DOHH2 (cell line): ENCODE results near the gene COL18A1.

ENCODE experiments used
- H3F3A ChIP-seq: fragments of 200-600 bp; sonication (generic), shearing (Covaris generic); 2 replicates; pipeline ENCODE4 v1.6.0; 2016; ENCODE audit warnings: antibody characterized with exemption, mild to moderate bottlenecking; ENCODE audit not compliant: control insufficient read depth, insufficient read depth
- H3K27ac ChIP-seq: fragments of 200-600 bp; sonication (generic); 2 replicates; pipeline ENCODE4 v1.5.1; 2014; ENCODE audit warnings: low read depth, mild to moderate bottlenecking, low read length, moderate library complexity
- H3K27me3 ChIP-seq: fragments of 200-600 bp; sonication (generic); 2 replicates; pipeline ENCODE4 v1.6.1; 2014; ENCODE audit warnings: mild to moderate bottlenecking, low read length, mixed read lengths; ENCODE audit not compliant: control insufficient read depth
- H3K36me3 ChIP-seq: fragments of 200-600 bp; sonication (generic); 2 replicates; pipeline ENCODE4 v1.6.1; 2014; ENCODE audit warnings: mild to moderate bottlenecking, low read length, moderate library complexity, mixed read lengths; ENCODE audit not compliant: control insufficient read depth
- H3K4me1 ChIP-seq: fragments of 200-600 bp; sonication (generic); 2 replicates; pipeline ENCODE4 v1.6.1; 2014; ENCODE audit warnings: mild to moderate bottlenecking, low read length, mixed read lengths; ENCODE audit not compliant: control insufficient read depth
- H3K4me2 ChIP-seq: fragments of 200-600 bp; sonication (generic); 2 replicates; pipeline ENCODE4 v1.6.0; 2014; ENCODE audit warnings: mild to moderate bottlenecking, low read length, moderate library complexity
- H3K4me3 ChIP-seq: fragments of 200-600 bp; sonication (generic); 2 replicates; pipeline ENCODE4 v1.5.1; 2014; ENCODE audit warnings: mild to moderate bottlenecking, low read length, mixed read lengths
- H3K79me2 ChIP-seq: fragments of 200-600 bp; sonication (generic); 2 replicates; pipeline ENCODE4 v1.6.1; 2014; ENCODE audit warnings: mild to moderate bottlenecking, low read length, mixed read lengths; ENCODE audit not compliant: control insufficient read depth
- H3K9me2 ChIP-seq: fragments of 200-600 bp; sonication (generic); replicated peaks from 2 replicates; pipeline ENCODE4 v1.6.1; 2014; ENCODE audit warnings: mild to moderate bottlenecking, low read length, mixed read lengths; ENCODE audit not compliant: control insufficient read depth
- H3K9me3 ChIP-seq: fragments of 200-600 bp; sonication (generic); 2 replicates; pipeline ENCODE4 v1.6.1; 2014; ENCODE audit warnings: antibody characterized with exemption, low read length, mixed read lengths; ENCODE audit not compliant: control insufficient read depth, insufficient read depth
- H4K20me1 ChIP-seq: fragments of 200-600 bp; sonication (generic); 2 replicates; pipeline ENCODE4 v1.6.0; 2014; ENCODE audit warnings: low read depth, mild to moderate bottlenecking, antibody characterized with exemption, low read length, moderate library complexity; ENCODE audit not compliant: control insufficient read depth, insufficient read depth
- EZH2phosphoT487 ChIP-seq: fragments of 200-600 bp; sonication (generic); IDR thresholded peaks from 2 replicates; pipeline ENCODE4 v1.6.1; 2017; ENCODE audit warnings: borderline replicate concordance, mild to moderate bottlenecking, antibody characterized with exemption, low read length, moderate library complexity, mixed read lengths
- TF ChIP-seq, protein P1 (sequence below): fragments of 200-600 bp; sonication (generic); IDR thresholded peaks from one replicate; pipeline ENCODE4 v1.5.1; 2014; ENCODE audit warnings: antibody characterized with exemption, mild to moderate bottlenecking, low read depth, low read length; ENCODE audit not compliant: poor library complexity, severe bottlenecking

The COL18A1 gene

DNA sequence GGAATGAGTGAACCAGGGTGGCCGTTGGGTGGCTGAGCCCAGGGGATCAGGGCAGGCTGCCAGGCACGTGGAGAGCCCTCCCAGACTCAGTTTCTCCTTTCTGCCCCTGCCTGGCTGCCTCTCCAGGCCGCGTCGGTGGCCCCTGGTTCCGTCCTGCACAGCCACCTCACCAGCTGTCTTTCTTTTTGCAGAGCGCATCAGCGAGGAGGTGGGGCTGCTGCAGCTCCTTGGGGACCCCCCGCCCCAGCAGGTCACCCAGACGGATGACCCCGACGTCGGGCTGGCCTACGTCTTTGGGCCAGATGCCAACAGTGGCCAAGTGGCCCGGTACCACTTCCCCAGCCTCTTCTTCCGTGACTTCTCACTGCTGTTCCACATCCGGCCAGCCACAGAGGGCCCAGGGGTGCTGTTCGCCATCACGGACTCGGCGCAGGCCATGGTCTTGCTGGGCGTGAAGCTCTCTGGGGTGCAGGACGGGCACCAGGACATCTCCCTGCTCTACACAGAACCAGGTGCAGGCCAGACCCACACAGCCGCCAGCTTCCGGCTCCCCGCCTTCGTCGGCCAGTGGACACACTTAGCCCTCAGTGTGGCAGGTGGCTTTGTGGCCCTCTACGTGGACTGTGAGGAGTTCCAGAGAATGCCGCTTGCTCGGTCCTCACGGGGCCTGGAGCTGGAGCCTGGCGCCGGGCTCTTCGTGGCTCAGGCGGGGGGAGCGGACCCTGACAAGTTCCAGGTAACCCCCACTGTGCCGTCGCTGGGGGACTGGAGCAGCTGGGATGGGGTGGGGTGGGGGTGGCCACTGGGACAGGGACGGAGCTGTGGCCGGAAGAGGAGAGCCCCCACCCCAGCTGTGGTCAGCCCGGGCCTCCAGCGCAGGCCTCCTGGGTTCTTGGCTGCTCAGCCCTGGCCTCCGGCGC, 63.3 kb downstream of the COL18A1 start:
- Histone ChIP-seq H3K36me3 (no peaks in the 10 kb centered on the region), H4K20me1 (no peaks in the 10 kb centered on the region), H3K4me3 (no peak overlapping the region), H3K4me1 (no peaks in the 10 kb centered on the region), H3K27me3 (0 out of 2 replicates have a peak, but pooled peaks cover 2% of the 10 kb centered on the region), H3K9me2 (no peaks in the 10 kb centered on the region), H3F3A (no peaks in the 10 kb centered on the region), H3K9me3 (no peaks in the 10 kb centered on the region), H3K79me2 (no peaks in the 10 kb centered on the region), H3K27ac (no peak overlapping the region), H3K4me2 (no peak overlapping the region)
- TF ChIP-seq, protein P1, sequence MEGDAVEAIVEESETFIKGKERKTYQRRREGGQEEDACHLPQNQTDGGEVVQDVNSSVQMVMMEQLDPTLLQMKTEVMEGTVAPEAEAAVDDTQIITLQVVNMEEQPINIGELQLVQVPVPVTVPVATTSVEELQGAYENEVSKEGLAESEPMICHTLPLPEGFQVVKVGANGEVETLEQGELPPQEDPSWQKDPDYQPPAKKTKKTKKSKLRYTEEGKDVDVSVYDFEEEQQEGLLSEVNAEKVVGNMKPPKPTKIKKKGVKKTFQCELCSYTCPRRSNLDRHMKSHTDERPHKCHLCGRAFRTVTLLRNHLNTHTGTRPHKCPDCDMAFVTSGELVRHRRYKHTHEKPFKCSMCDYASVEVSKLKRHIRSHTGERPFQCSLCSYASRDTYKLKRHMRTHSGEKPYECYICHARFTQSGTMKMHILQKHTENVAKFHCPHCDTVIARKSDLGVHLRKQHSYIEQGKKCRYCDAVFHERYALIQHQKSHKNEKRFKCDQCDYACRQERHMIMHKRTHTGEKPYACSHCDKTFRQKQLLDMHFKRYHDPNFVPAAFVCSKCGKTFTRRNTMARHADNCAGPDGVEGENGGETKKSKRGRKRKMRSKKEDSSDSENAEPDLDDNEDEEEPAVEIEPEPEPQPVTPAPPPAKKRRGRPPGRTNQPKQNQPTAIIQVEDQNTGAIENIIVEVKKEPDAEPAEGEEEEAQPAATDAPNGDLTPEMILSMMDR, result no peak
- no peak for TF ChIP-seq EZH2phosphoT487

- H3F3A ChIP-seq, result no peaks in the 10 kb centered on the region
- no peaks in the 10 kb centered on the region for H3K9me2 ChIP-seq
- H3K4me1 ChIP-seq, result no peaks in the 10 kb centered on the region
- 0 out of 2 replicates have a peak, but pooled peaks cover 2% of the 10 kb centered on the region for H3K27me3 ChIP-seq
- no peaks in the 10 kb centered on the region for H3K79me2 ChIP-seq
- H3K9me3 ChIP-seq, result no peaks in the 10 kb centered on the region
- H3K36me3 ChIP-seq, result no peaks in the 10 kb centered on the region
- no peak overlapping the region for H3K27ac ChIP-seq
- TF ChIP-seq EZH2phosphoT487, result no peak
- TF ChIP-seq, protein P1, result no peak
- H3K4me3 ChIP-seq, result no peak overlapping the region
- no peak overlapping the region for H3K4me2 ChIP-seq
- no peaks in the 10 kb centered on the region for H4K20me1 ChIP-seq
These were observed 64.0 kb downstream of the COL18A1 start for GRCh38 chr21:45468971-45469272.

DNA sequence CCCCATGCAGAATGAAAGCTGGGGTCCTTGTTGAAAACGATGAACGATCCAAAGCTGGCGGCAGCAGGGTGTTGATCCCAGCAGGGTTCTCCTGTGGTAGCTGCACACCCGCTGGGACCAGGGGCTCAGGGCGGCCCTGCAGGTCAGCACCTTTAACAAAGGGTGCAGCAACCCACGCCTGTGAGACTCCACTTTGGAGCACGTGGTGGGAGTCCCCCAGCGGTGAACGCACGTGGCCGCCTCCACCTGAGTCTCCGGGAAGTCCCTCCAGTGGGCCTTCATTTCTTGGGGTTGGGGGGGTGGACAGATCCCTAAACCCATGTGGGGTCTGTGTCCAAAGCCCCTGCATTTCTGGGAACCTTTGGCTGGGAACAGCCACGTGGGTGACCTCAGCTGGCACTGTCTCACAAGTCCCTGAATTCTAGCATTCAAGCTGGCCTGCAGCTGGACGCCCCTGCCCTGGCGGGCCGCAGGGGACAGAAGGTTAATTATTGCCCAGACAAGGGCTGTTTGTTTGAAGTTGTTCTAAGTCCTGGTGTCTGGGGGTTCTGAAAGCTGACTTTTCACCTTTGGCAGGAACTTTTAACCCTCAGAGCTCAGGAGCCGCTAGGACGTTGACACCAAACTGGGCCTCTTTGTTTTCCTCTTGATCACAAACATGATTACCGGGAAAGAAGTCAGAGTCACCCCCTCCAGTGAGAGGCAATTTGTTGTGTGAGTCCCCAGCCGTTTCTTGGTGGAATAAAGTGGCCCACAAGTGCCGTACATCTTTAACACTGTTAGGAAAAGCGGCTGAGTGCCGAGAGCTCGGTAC, 64.5 kb downstream of the COL18A1 start:
- peaks cover 4% of the 10 kb centered on the region for H3K9me3 ChIP-seq
- no peaks in the 10 kb centered on the region for H3F3A ChIP-seq
- H3K4me1 ChIP-seq, result no peaks in the 10 kb centered on the region
- H3K4me2 ChIP-seq, result no peak overlapping the region
- H3K79me2 ChIP-seq, result no peaks in the 10 kb centered on the region
- 0 out of 2 replicates have a peak, but pooled peaks cover 2% of the 10 kb centered on the region for H3K27me3 ChIP-seq
- no peak for TF ChIP-seq EZH2phosphoT487
- TF ChIP-seq, protein P1, result no peak
- no peaks in the 10 kb centered on the region for H3K9me2 ChIP-seq
- H4K20me1 ChIP-seq, result no peaks in the 10 kb centered on the region
- H3K4me3 ChIP-seq, result no peak overlapping the region
- H3K36me3 ChIP-seq, result no peaks in the 10 kb centered on the region
- no peak overlapping the region for H3K27ac ChIP-seq
